IMR-90 (cell line): Measurements from ENCODE around the gene CASZ1. TPM values are rescaled to one million over a fixed set of nuclear protein-coding genes. Genes with fewer than 3 reads are reported as not detected.

Source experiments
- ATAC-seq: fragments of 200-7000 bp; cut with Tn5 transposase; 2 replicates; pipeline ENCODE4 v1.9.1; 2020; ENCODE audit warnings: low read depth, mild to moderate bottlenecking, moderate library complexity
- BruUV-seq: library from RNA; stranded (reverse); fragments of 400-500 nt; replicated peaks from 2 replicates; lab custom pipeline; 2021; lab: Mats Ljungman, UMichigan
- CTCF ChIA-PET: fragments of 300-600 bp; formaldehyde crosslinking; extraction: SDS; loops from one replicate; lab custom pipeline; 2021; ENCODE audit warnings: antibody characterized with exemption; lab: Yijun Ruan, JAX
- POLR2A ChIA-PET: fragments of 300-600 bp; sonication (Branson Sonifier 250); formaldehyde crosslinking; loops from one replicate; lab custom pipeline; 2022; ENCODE audit warnings: antibody characterized with exemption; ENCODE audit not compliant: unreplicated experiment; lab: Charles Lee
- DNase-seq: peaks from one replicate; pipeline ENCODE4 v3.0.0; 2013
- H2AFZ ChIP-seq: replicated peaks from 2 replicates; pipeline ENCODE3; 2013; ENCODE audit warnings: low read length, mild to moderate bottlenecking; ENCODE audit not compliant: poor library complexity
- H2AK5ac ChIP-seq: 2 replicates; pipeline ENCODE4 v1.6.1; 2013; ENCODE audit warnings: low read depth, low read length, inconsistent platforms
- H2AK9ac ChIP-seq: replicated peaks from 2 replicates; pipeline ENCODE3; 2013; ENCODE audit warnings: mild to moderate bottlenecking, low read depth, low read length, moderate library complexity; ENCODE audit not compliant: poor library complexity
- H2BK120ac ChIP-seq: 2 replicates; pipeline ENCODE4 v1.6.1; 2013; ENCODE audit warnings: low read depth, low read length, inconsistent platforms
- H2BK15ac ChIP-seq: 3 replicates; pipeline ENCODE4 v1.6.1; 2013; ENCODE audit warnings: low read depth, low read length, inconsistent platforms
- H2BK20ac ChIP-seq: 2 replicates; pipeline ENCODE4 v1.6.1; 2013; ENCODE audit warnings: low read depth, mild to moderate bottlenecking, inconsistent platforms, low read length, moderate library complexity
- H2BK5ac ChIP-seq: 2 replicates; pipeline ENCODE4 v1.6.1; 2013; ENCODE audit warnings: mild to moderate bottlenecking, low read depth, low read length, inconsistent platforms; ENCODE audit not compliant: poor library complexity, severe bottlenecking
- H3K14ac ChIP-seq: replicated peaks from 2 replicates; pipeline ENCODE4 v1.6.1; 2013; ENCODE audit warnings: low read depth, low read length, inconsistent platforms
- H3K18ac ChIP-seq: 2 replicates; pipeline ENCODE4 v1.6.1; 2013; ENCODE audit warnings: low read depth, low read length, control low read depth
- H3K23ac ChIP-seq: 2 replicates; pipeline ENCODE4 v1.6.1; 2013; ENCODE audit warnings: low read depth, low read length, inconsistent platforms
- H3K27ac ChIP-seq: 2 replicates; pipeline ENCODE4 v1.5.1; 2013; ENCODE audit warnings: mild to moderate bottlenecking, control low read depth, low read length; ENCODE audit not compliant: insufficient read depth
- H3K27me3 ChIP-seq: 2 replicates; pipeline ENCODE4 v1.6.1; 2013; ENCODE audit warnings: low read length; ENCODE audit not compliant: control insufficient read depth, insufficient read depth
- H3K36me3 ChIP-seq: 2 replicates; pipeline ENCODE4 v1.6.1; 2013; ENCODE audit warnings: low read length, mixed read lengths; ENCODE audit not compliant: control insufficient read depth, insufficient read depth
- H3K4ac ChIP-seq: 2 replicates; pipeline ENCODE4 v1.6.1; 2013; ENCODE audit warnings: low read depth, low read length, inconsistent platforms
- H3K4me1 ChIP-seq: 2 replicates; pipeline ENCODE4 v1.6.1; 2013; ENCODE audit warnings: low read length, mixed read lengths; ENCODE audit not compliant: control insufficient read depth, insufficient read depth
- H3K4me2 ChIP-seq: 2 replicates; pipeline ENCODE4 v1.6.1; 2013; ENCODE audit warnings: low read depth, mild to moderate bottlenecking, control low read depth, low read length, moderate library complexity
- H3K4me3 ChIP-seq: 2 replicates; pipeline ENCODE4 v1.5.1; 2013; ENCODE audit warnings: low read depth, mild to moderate bottlenecking, control low read depth, low read length, moderate library complexity; ENCODE audit not compliant: insufficient read depth
- H3K56ac ChIP-seq: 2 replicates; pipeline ENCODE4 v1.6.1; 2013; ENCODE audit warnings: low read length, inconsistent platforms; ENCODE audit not compliant: insufficient read depth; ENCODE audit errors: extremely low read depth
- H3K79me1 ChIP-seq, 2 experiments: 2 replicates each; pipeline ENCODE4 v1.6.1; 2013; ENCODE audit warnings: low read length in 2 of 2, inconsistent platforms in 1 of 2, low read depth in 1 of 2
- H3K9ac ChIP-seq: 2 replicates; pipeline ENCODE4 v1.6.1; 2013; ENCODE audit warnings: low read depth, low read length, control low read depth
- H3K9me1 ChIP-seq: 2 replicates; pipeline ENCODE4 v1.6.1; 2013; ENCODE audit warnings: low read length, inconsistent platforms; ENCODE audit not compliant: insufficient read depth
- H3K9me3 ChIP-seq: 2 replicates; pipeline ENCODE4 v1.6.1; 2013; ENCODE audit warnings: low read length; ENCODE audit not compliant: control insufficient read depth, insufficient read depth
- H4K20me1 ChIP-seq: 2 replicates; pipeline ENCODE4 v1.6.1; 2013; ENCODE audit warnings: low read length, inconsistent platforms; ENCODE audit not compliant: insufficient read depth
- H4K5ac ChIP-seq: 2 replicates; pipeline ENCODE4 v1.6.1; 2013; ENCODE audit warnings: mild to moderate bottlenecking, low read depth, low read length, control low read depth
- H4K8ac ChIP-seq, 2 experiments: 2 replicates each; pipeline ENCODE4 v1.6.1; 2013; ENCODE audit warnings: low read depth in 2 of 2, low read length in 2 of 2, control low read depth in 1 of 2, inconsistent platforms in 1 of 2
- H4K91ac ChIP-seq: 2 replicates; pipeline ENCODE4 v1.6.1; 2013; ENCODE audit warnings: low read depth, low read length, inconsistent platforms; ENCODE audit not compliant: insufficient read depth
- CEBPB ChIP-seq: IDR thresholded peaks from 2 replicates; pipeline ENCODE4 v1.6.1; 2012; ENCODE audit warnings: low read depth, low read length, improper control_type of control experiment
- ELK1 ChIP-seq: fragments of 150-350 bp; IDR thresholded peaks from 2 replicates; pipeline ENCODE4 v1.6.1; 2016; ENCODE audit warnings: low read depth, mild to moderate bottlenecking, low read length, moderate library complexity, borderline replicate concordance
- FOS ChIP-seq: fragments of 150-350 bp; IDR thresholded peaks from 2 replicates; pipeline ENCODE4 v1.6.1; 2016; ENCODE audit warnings: low read depth, low read length
- MAZ ChIP-seq: IDR thresholded peaks from 2 replicates; pipeline ENCODE4 v1.6.1; 2012; ENCODE audit warnings: low read depth, mild to moderate bottlenecking, low read length, improper control_type of control experiment, moderate library complexity, borderline replicate concordance
- RAD21 ChIP-seq: IDR thresholded peaks from 2 replicates; pipeline ENCODE4 v1.6.1; 2012; ENCODE audit warnings: low read length, improper control_type of control experiment
- WGBS, 2 experiments: methylation state at CpG; one replicate each; pipeline versions ENCODE4 v1.1.5 to v1.1.7; 2013; ENCODE audit warnings: missing lambda C conversion rate in 2 of 2; ENCODE audit not compliant: insufficient read length in 1 of 2; ENCODE audit errors: extremely low coverage in 2 of 2; 5-methylcytosine and 5-hydroxymethylcytosine counted together
- dilution Hi-C: fragments of 300-500 bp; cut with HindIII; formaldehyde crosslinking; loops from one replicate; pipeline ENCODE4 v1.14.3; 2018; ENCODE audit warnings: low sequenced_read_pairs; ENCODE audit not compliant: unreplicated experiment
- in situ Hi-C: fragments of 300-500 bp; cut with MboI; formaldehyde crosslinking; loops from 3 replicates; pipeline ENCODE4 v1.14.3; 2019; ENCODE audit warnings: low sequenced_read_pairs, inconsistent platforms, mixed read lengths
- intact Hi-C: fragments of 100-400 bp; cut with micrococcal nuclease; formaldehyde crosslinking; loops from 2 replicates; pipeline ENCODE4 v1.10.0; 2022
- polyA plus RNA-seq, 3 experiments: library from polyadenylated mRNA; depleted of rRNA; stranded (reverse); fragments of >200 nt; gene quantifications; 2 replicates each; pipeline ENCODE4 v1.2.3, GENCODE V29; 2012; ENCODE audit warnings: low replicate concordance in 1 of 3
- total RNA-seq: library from RNA; depleted of rRNA; stranded (reverse); fragments of >200 nt; gene quantifications from 2 replicates; pipeline ENCODE4 v1.2.3, GENCODE V29; 2012

Gene CASZ1
- total and polyA plus RNA-seq, 2 of the 4 experiments (the other 2 are of a cell fraction) = 0.18 to 0.24 TPM

- H2BK120ac ChIP-seq = no peak overlapping the region
- intact Hi-C loops (loop anchor here (1.0 to 10.0 kb wide), 2 partner anchors 165 to 170 kb away; no protein-coding TSS in a partner anchor), dilution Hi-C loops (no loop called here), in situ Hi-C loops (loop anchor here (10.0 kb wide), 1 partner anchor 170 kb away; no protein-coding TSS in a partner anchor)
- ChIA-PET CTCF (no interaction called here), POLR2A (no interaction called here)
- no peak overlapping the region for H2AK5ac ChIP-seq
- no peak overlapping the region for H4K91ac ChIP-seq
- H3K79me1 ChIP-seq = no peaks in the 10 kb centered on the region
- no peak overlapping the region for H2BK20ac ChIP-seq
- no peak overlapping the region for H3K56ac ChIP-seq
- H3K4me3 ChIP-seq = peak overlapping the region; percentile 67
- no peaks in the 10 kb centered on the region for H4K20me1 ChIP-seq
- DNase-seq (peak; percentile 74), ATAC-seq (peak; percentile 94)
- no peak overlapping the region for H3K23ac ChIP-seq
- TF ChIP-seq ELK1 = no peak
- no peak for TF ChIP-seq FOS
- TF ChIP-seq RAD21 = no peak
- TF ChIP-seq MAZ = peak; percentile 59; the same call in 1 of the 2 replicates
- no peak for TF ChIP-seq CEBPB
- no TSS peak for BruUV-seq
- peaks cover 32% of the 10 kb centered on the region for H3K27me3 ChIP-seq
- no peak overlapping the region for H4K5ac ChIP-seq
- H3K27ac ChIP-seq = no peak overlapping the region
- no peaks in the 10 kb centered on the region; the same call in 1 of the 2 replicates for H3K4me1 ChIP-seq
- no peaks in the 10 kb centered on the region for H3K9me3 ChIP-seq
- no peaks in the 10 kb centered on the region for H3K9me1 ChIP-seq
- no peak overlapping the region for H3K14ac ChIP-seq
- no peak overlapping the region for H3K18ac ChIP-seq
- no peak overlapping the region for H3K4ac ChIP-seq
- H2AK9ac ChIP-seq = no peak overlapping the region
- no peak overlapping the region for H2BK15ac ChIP-seq
- H2BK5ac ChIP-seq = no peak overlapping the region
- no peak overlapping the region for H3K9ac ChIP-seq
- H3K4me2 ChIP-seq = peak overlapping the region; percentile 83
- WGBS, 2 experiments = 2% methylated on average over 84 of the region's 126 CpGs; no CpG with 5 or more reads in 1 of the 2 experiments
- H4K8ac ChIP-seq = no peak overlapping the region
- H2AFZ ChIP-seq = peak overlapping the region; percentile 87
- H3K36me3 ChIP-seq = no peaks in the 10 kb centered on the region
Observed at GRCh38 chr1:10694633-10695627, 101.5 kb downstream of the CASZ1 start.
